PC-3 (cell line): ENCODE data around the gene TNKS2.

Experiments
- CTCF ChIP-seq: fragments of 300-600 bp; sonication (generic); conservative IDR thresholded peaks from 2 replicates; pipeline ENCODE4 v1.5.1; 2017; ENCODE audit warnings: antibody characterized with exemption, low read depth, mild to moderate bottlenecking, low read length
- EZH2 ChIP-seq: fragments of 300-600 bp; sonication (generic); IDR thresholded peaks from one replicate; pipeline ENCODE4 v1.6.1; 2017; ENCODE audit warnings: antibody characterized with exemption, mild to moderate bottlenecking, low read length; ENCODE audit not compliant: unreplicated experiment

GRCh38 chr10:91800182-91800581 is 2.0 kb downstream of the TNKS2 start:
- TF ChIP-seq CTCF, result no peak
- no peak for TF ChIP-seq EZH2
